Measurements from ENCODE around the gene ZNF83. TPM values are rescaled to one million over a fixed set of nuclear protein-coding genes. Genes with fewer than 3 reads are reported as not detected.
"Not testable (repeated sequence)": the region's sequence is repeated elsewhere in the genome, so short reads cannot be mapped to it uniquely, and the experiment has no call there.

Gene ZNF83
- total RNA-seq, 2 experiments from 2014 or later: 25.3 to 25.9 TPM

GRCh38 chr19:52585604-52586003 lies 52.6 kb downstream of the ZNF83 start:
- ChIA-PET POLR2A (no interaction called here), CTCF (no interaction called here)

DNA sequence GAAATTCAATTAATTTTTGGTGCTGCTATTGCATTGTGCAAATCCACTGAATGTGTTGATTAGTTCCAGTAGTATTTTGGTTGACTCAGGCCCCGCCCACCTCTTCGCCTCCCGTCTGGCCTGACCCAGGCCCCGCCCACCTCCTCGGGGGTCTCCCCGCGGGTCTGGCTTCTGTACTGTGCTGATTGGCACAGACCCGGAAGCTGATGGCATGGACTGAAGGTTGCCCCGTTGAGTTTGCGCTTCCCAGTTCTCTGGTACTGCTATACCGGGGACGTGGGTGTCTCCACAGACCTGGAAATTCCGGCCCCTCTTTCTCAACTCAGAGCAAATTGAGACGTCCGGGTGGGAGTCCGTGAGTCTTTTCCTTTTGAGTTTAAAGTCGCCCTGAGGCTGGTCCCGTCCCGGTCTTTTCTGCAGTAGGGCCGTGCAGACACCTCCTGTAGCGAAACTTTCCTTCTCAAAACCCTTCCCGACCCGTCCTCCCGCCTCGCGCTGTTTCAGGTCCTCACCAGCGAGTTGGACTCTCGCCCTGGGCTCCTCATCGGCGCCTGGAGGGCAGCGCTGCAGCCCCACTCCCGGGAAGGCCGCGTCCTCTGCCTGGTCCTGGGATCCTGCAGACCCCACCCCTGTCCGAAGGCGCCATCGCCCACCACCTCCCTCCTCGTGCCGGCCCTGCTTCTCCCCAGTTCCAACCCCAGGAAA lies 53.3 kb downstream of the ZNF83 start:
- CTCF ChIA-PET: no interaction called here
- POLR2A ChIA-PET: no interaction called here

DNA sequence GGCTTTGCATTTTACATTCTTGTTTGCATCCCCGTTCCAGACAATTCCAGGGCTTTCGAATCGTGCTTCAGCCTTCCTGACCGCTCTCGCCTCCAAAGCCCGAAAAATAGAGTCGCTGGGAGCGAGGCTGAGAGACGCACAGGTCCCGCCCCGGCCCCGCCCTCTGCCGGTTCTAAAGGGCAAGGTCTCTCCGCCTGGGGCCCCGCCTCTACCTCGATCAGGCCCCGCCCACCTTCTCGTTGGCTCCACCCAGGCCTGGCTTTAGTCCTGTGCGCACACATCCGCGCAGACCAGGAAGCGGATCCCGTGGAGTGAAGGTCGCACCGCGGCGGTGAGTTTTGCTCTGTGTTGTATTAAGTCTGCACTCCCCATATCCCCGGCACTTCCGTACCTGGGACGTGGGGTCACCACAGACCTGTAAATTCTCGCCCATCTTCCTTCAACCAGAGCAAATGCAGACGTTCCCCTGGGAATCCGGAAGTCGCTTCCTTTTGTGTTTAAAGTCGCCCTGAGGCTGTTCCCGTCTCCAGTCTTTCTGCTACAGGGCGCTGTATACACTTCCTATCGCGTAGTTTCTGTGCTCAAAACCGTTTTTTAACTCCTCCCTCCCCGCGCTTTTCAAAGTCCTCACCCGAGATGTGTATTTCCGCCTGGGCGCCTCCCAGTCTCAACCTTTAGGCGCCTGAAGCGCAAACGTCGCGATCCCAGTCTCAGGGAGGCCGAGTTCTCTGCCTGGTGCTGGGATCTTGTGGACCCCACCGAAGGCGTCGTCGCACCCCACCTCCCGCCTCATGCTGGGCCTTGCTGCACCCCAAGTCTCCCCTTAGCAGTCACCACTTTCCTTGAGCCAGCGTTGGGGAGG lies 67.9 kb downstream of the ZNF83 start, which contains the start of gene ZNF701:
Gene ZNF701, plus strand, starts transcription at position 288 of the 862 bp plus-strand sequence. CDS start 3,861 bp downstream, outside the sequence.
- CTCF ChIA-PET: interaction anchor here (0.6 kb wide), 1 partner anchor 1201 kb away, joined by 4 read pairs; no protein-coding TSS in a partner anchor
- POLR2A ChIA-PET: no interaction called here

- POLR2A ChIA-PET: not testable (repeated sequence)
Measured at GRCh38 chr19:52569638-52569999, 68.5 kb downstream of the ZNF83 start.

GRCh38 chr19:52567921-52568320 lies 70.2 kb downstream of the ZNF83 start:
- POLR2A ChIA-PET: no interaction called here

More at GRCh38 chr19:52569638-52569999, 68.5 kb downstream of the ZNF83 start:
- CTCF ChIA-PET: interaction anchor here (0.6 kb wide), 1 partner anchor 9 kb away, joined by 3 read pairs; no protein-coding TSS in a partner anchor

DNA sequence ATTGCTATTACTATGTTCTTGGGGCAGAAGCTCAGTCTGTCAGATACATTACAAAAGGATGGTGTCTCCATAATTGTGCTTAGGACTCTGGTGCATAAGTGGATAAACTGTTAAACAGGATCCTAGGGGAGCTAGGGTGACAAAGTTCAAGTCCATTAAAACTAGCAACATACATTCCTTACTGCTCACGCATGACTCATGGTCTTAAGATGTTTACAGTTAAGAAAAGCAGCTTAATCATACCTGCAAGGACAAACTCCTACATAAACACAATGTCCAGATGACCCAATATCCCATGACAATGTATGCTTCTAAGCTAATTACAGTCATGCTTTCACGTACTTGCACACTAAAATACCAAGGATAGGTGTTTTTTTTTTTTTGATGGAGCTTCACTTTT lies 71.6 kb downstream of the ZNF83 start:
- ChIA-PET CTCF (no interaction called here), POLR2A (no interaction called here)

More at GRCh38 chr19:52567921-52568320, 70.2 kb downstream of the ZNF83 start:
- CTCF ChIA-PET: no interaction called here

DNA sequence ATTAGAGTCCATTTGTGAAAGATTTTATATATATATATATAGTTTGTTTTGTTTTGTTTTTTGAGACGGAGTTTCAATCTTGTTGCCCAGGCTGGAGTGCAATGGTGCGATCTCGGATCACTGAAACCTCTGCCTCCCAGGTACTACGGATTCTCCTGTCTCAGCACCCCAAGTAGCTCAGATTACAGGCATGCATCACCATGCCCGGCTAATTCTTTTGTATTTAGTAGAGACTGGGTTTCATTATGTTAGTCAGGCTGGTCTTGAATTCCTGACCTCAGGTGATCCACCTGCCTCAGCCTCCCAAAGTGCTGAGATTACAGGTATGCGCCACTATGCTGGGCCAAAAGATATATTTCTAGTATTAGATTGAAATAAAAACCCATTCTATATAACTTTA lies 72.0 kb downstream of the ZNF83 start:
- POLR2A ChIA-PET: no interaction called here
- CTCF ChIA-PET: no interaction called here

Other genes starting within 250 kb of the ZNF83 start
- gene ZNF528, start 240.5 kb downstream of the ZNF83 start, total RNA-seq: 1 to 10 TPM; 7.4 TPM
- not detected for gene ZNF534, start 209.2 kb downstream of the ZNF83 start, total RNA-seq
- gene ZNF578, start 184.8 kb downstream of the ZNF83 start, total RNA-seq: under 1 TPM; 0.48 to 0.73 TPM
- 10 to 100 TPM; 24.9 to 27.5 TPM for gene ZNF808, start 110.7 kb downstream of the ZNF83 start, total RNA-seq
- gene ZNF701, start 68.1 kb downstream of the ZNF83 start, total RNA-seq: 10 to 100 TPM; 15.8 to 16.4 TPM
- gene ZNF611, start 96.7 kb upstream of the ZNF83 start, total RNA-seq: 10 to 100 TPM; 20.0 to 20.8 TPM
- gene ZNF600, start 148.4 kb upstream of the ZNF83 start, total RNA-seq: 10 to 100 TPM; 16.1 to 17.8 TPM
- 10 to 100 TPM; 13.9 to 15.4 TPM for gene ZNF28, start 183.3 kb upstream of the ZNF83 start, total RNA-seq
- 1 to 10 TPM; 9.9 to 10.0 TPM for gene ZNF468, start 219.3 kb upstream of the ZNF83 start, total RNA-seq

Measured in activated CD8-positive, alpha-beta memory T cell treated with anti-CD3 and anti-CD28 coated beads for 36 hours (primary cell).